ENCODE data around the gene FAM107B.
A peak's percentile ranks its signal among the peaks of the same experiment; 100 is the strongest.
"Not testable (repeated sequence)": the region's sequence is repeated elsewhere in the genome, so short reads cannot be mapped to it uniquely, and the experiment has no call there.

The FAM107B gene

DNA sequence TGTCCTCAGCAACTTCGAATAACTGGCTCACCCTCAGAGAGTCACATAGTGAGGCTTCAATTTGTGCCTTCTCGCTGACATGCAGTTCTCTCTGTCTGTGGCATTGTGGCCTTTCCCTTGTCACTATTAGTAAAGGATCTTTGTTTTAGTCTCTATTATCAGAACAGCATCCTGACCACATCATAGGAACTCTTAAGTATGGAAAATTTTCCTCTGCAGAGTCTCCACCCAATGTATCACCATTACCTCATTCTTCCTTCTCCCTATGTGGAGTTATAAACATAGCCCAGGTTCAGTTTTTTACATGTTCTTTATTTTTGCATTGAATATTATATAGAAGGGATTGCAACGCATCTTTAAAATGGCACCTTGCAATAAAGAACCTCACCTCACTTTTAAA lies 112.9 kb downstream of the FAM107B start:
- no peak for DNase-seq (ENCODE audit: low spot score)

DNA sequence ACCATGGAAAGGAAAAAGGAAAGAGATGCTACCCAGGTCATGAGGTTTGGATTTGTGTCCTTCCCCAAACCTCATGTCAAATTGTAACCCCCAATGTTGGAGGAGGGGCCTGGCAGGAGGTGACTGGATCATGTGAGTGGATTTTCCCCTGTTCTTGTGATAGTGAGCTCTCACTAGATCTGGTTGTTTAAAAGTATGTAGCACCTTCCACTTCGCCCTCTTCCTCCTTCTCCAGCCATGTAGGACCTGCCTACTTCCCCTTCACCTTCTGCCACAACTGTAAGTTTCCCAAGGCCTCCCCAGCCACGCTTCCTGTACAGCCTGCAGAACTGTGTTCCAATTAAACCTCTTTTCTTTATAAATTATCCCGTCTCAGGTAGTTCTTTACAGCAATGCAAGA lies 113.9 kb downstream of the FAM107B start:
- no peak for DNase-seq (ENCODE audit: low spot score)

DNA sequence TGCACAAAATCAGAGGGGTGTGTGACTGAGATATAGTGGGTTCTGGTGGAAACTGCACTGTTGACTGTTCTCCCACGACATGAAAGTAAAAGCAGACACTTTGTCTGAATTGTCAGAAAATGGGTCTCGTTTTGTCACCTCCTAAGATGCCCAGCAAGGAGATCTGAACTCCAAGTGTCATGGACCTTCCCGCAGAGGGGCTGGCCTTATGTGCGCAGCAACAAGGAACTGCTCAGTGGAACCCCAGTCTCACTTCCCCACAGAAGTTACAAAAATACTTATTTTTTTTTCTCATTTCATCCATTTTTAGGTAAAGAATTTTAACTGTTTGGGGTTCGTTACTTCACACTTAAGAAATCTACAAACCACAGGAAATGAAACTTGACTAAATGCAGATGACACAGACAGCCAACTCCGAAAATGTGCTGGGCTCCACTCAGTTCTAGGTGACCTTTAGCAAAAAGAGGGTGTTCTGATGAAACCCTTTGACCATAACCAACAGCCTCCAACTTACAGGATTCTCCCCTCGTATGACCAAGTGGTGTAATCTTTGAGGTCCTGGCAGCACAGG lies 115.0 kb downstream of the FAM107B start:
- no peak for DNase-seq (ENCODE audit: low spot score)

DNA sequence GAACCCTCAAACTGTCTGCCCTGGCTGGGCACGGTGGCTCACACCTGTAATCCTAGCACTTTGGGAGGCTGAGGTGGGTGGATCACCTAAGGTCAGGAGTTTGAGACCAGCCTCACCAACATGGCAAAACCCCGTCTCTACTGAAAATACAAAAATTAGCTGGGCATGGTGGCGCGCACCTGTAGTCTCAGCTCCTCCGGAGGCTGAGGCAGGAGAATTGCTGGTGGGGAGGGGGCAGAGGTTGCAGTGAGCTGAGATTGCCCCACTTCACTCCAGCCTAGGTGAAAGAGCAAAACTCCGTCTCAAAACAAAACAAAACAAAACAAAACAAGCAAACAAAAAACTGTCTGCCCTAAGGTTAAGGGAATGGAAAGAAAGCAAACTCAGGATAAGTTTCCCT lies 115.6 kb downstream of the FAM107B start:
- DNase-seq (ENCODE audit: low spot score), result not testable (repeated sequence)

DNA sequence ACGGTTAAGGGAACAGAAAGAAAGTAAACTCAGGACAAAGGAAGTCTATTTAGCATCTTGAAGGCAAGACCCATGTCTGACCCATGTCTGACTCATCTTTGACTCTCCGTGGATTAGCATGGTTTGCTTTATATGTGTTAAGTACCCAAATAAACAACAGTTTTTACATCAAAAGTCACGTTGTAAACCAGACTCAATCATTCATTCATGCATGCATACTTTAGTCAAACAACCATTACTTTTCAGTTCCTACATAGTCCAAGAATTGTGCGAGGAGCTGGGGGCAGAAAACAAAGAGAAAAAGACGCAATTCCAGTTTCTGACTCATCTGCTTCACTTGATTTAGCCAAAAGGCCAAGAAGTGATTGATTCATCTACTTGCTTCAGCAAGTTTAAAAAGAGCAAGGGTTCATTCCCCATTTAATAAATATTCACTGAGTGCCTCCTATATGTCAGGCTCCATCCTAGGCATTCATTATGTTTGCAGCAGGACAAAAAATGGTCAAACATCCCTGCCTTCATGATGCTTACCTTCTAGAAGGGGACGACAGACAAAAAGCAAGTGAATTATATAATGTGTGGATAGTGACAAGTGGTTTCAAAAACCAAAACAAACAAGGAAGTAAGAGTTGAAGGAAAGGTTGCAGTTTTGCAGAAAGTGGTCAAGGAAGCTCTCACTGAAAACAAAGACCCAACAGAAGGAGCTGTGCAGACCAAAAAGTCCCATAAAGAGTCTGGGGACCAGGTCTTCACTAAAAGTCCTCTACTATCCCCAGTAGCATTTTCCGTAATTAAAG lies 116.2 kb downstream of the FAM107B start:
- peak; percentile 55 for DNase-seq (ENCODE audit: low spot score)

DNA sequence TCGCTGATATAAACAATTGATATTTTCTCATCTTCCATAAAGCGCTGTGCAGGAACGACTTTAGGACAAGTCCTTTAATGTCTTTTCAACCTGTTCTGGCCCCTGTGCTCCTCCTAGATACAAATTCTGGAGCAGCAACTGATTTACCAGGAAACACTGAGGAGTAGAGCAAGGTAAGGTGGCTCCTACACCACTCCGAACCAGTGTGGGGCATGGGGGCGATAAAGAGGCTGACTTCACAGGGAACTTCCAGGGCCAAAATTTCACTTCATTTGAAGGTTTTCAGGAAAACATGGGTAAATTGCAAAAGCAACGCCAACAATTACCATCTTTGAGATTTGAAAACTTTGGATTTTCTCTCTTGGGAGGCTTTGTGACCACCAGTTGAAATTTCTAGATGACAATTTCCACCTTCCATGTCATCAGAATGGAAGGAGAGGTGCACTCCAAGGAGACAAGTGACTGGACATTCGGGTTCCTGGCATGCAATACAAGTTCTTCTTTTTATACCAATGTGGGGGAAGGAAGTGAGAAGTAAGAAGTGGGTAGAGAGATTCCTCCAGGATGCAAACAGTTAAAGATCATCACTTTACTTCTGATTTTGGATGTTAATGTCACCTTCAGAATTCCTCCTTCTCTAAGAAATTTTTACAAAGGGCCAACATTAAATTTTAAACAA lies 118.5 kb downstream of the FAM107B start:
- no peak for DNase-seq (ENCODE audit: low spot score)

DNA sequence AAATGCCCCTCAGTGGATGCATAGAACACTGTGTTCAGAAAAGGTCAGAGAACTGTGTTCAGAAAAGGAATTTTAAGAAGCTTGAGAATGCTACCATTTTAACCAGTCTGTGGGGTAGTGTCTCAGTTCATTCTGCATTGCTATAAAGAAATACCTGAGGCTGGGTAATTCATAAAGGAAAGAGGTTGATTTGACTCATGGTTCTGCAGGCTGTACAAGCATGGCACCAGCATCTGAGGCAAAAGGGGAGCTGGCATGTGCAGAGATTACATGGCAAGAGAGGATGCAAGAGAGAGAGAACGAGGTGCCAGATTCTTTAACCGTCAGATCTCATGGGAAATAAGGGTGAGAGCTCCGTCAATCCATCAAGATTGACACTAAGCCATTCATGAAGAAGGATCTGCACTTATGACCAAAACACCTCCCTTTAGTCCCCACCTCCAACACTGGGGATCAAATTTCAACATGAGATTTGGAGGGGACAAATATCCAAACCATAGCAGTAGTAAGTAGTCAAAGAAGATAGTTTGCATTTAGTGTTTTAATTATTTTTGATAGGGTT lies 119.8 kb downstream of the FAM107B start:
- no peak for DNase-seq (ENCODE audit: low spot score)

DNA sequence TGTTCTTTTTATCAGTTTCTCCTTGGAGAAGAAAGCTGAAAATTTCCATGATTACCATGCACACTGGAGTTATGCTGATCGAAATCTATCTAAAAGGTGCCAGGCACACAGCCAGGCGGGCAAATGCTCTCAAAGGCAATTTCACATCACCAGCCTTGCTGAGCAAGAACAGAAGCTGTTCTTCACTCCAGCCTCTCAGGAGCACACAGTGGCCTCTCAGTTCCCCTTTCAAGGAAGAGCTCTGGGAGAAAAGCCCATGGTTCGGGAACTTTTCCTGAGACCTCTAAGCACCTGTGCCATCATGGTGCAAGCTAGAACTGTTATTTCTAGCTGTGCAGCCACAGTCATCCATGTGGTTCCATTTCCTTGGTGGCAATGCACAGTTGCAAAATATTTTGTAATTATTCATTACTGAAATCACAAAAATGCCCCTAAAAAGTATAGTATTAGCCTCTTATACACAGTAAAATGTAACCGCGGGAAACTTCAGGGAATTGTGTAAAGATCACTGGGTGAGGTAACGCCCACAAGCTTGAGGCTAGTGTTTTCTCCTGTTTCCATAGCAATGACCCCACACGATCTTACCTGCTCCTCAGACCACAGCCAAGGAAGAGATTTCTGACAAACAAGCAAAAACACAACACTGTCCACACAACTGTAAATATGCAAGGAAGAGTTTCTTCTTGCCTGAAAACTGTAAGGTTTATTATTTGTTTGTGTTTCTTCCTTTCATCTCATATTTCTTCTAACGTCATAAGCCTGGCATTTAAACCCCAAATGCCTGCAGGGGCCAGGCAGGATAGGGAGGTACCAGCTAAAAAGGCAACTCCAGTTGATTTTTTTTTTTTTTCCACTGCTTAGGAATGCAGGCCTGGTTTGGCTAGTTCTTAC lies 121.2 kb downstream of the FAM107B start:
- DNase-seq (ENCODE audit: low spot score), result no peak

DNA sequence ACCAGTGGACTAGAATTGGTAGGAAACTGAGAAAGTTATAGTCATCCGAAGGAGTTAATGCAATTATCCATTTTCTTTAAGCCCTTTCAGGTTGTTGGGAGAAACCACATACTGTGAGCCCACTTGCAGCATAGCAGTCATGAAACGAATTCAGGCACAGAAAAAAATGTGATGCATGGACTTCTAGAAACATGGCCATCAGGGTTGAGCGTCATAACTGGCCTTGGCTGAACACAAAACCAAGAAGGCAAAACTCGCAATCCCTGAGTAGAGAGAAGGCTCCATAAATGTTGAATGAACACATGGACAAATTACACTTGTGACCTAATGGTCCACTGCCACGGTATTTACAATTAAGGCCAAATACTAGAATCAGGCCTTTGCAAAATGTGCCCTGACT lies 121.9 kb downstream of the FAM107B start:
- no peak for DNase-seq (ENCODE audit: low spot score)

DNA sequence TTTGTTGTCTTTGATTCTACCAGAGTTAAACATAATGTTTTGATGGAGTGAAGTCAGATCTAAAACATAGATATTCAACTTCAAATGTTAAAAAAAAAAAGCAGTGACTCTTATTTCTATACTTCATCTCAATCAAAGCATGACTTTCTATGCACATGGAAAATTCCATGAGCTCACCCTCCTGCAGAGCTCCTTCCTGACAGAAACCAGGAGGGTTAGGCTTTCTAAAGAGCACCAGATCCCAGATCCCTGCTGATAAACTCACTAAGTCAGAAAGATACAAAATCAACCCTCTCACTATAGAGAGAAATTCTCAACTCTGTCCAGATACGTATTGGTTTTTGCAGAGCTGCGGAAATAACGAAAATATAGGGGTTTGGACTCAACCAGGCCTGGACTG lies 122.6 kb downstream of the FAM107B start:
- DNase-seq (ENCODE audit: low spot score), result no peak

DNA sequence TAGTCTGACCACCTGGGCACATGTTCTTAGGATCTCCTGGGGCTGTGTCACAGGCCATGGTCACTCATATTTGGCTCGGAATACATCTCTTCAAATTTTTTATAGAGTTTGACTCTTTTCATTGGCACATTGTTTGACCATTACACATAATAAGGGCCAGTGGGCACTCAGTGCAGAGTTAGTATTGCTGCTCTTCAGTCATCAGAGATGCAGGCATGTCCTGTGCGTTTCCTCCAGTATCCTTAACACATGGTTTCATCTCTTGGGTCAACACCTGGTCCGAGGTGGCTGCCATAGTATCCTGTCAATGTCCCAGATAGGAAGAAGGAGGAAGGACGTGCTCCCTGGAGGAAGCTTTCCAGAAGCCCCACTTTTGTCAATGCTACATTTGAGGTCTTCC lies 125.0 kb downstream of the FAM107B start:
- no peak for DNase-seq (ENCODE audit: low spot score)

DNA sequence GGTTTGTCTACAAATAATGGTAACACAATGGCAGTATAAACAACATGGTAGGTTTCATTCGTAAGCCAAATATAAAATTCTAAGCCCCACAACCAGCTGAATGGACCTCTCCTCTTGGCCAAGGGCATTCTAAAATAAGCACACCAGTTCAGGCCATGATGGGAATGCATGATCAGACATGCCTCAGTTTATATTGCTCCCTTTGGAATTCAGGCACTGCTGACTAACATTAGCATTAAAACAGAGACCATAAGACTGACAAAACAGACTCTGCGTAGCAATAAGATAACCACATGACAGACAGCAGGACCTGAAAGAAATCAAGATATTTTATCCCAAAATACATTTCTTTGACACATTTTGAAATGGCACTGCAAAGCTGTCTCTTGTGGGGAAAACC lies 125.8 kb downstream of the FAM107B start:
- DNase-seq (ENCODE audit: low spot score), result no peak

DNA sequence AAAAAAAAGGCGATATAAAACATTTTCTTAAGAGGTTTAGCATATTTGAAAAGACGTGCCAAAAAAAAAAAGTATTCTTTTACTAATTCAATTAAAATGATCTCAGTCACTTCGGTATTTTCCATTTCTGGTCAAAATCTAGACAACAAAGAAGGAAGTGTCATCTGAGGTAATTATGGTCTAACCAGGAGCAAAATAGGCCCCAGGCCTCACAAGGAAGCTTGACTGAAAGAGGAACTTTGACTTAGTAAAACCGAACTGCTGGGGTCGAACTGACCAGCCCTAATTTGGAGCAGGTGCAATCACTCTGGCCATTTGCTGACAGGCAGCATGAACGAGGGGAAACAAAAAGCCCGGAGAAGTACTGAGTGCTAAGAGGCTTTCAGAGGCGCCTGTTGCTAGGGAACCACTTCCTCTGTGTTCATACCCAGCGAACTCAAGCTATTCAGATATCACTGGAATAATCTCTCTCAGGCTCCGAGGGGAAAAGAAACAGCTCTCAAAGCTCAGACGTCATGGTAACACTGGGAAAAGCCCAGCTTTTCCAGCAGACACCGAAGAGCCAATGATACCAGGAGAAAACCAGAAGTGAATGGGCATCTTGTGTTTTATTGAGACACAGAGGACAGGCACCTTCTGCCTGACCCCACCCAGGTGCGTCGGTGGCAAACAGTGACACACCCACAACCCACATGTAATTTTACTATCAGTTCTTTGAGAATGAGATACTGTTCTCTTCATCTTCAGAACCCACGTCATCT lies 126.5 kb downstream of the FAM107B start:
- no peak for DNase-seq (ENCODE audit: low spot score)

DNA sequence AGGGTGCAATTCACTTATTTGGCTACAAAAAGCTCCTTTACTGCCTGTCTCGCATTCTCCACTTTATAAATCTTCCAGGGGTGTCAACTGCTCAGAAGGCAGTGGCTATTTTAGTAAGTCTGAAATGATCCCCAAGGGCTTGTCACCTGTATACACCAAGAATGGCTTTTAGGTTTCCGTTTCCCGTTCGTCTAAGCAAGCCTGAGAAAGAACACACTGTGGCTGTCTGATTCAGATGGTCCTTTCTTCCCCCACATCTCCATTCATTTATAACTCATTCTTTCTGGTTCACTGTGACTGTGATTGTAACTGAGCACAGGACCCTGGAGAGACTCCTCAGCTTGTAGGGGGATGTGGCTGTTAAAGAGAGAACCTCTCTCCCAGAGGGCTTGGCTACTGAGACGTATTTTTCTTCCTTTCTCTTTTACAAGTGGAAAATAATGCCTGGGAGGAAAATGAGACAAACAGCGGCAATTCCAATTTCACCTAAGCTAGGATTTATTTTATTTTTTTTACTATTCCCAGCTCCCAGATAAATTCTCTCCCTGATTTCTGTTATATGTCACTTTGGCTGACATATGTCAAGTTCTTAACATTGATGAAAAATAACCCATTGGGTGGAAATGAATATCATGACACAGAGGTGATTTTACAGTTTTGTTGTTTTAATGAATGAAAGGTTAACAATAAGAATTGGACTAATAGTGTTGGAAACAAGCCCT lies 129.3 kb downstream of the FAM107B start:
- no peak for DNase-seq (ENCODE audit: low spot score)

DNA sequence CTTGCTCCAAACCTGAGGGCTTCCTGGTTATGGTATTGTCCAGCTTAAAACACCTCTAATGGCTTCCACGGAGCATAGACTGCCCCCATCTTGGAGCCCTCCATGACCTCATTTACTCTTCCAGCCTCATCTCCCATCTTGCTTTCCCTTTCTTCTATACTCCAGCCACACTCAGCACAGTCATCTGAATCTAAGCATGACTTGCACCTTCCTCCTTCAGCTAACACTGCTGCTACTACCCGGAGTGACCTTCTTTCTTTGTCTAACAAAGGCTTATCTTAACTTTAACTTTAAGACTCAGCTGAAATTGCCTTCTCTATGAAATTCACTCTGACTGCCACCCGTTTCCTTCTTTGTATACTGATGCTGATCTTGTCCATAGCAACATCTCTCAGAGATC lies 135.1 kb downstream of the FAM107B start:
- no peak for DNase-seq (ENCODE audit: low spot score)

DNA sequence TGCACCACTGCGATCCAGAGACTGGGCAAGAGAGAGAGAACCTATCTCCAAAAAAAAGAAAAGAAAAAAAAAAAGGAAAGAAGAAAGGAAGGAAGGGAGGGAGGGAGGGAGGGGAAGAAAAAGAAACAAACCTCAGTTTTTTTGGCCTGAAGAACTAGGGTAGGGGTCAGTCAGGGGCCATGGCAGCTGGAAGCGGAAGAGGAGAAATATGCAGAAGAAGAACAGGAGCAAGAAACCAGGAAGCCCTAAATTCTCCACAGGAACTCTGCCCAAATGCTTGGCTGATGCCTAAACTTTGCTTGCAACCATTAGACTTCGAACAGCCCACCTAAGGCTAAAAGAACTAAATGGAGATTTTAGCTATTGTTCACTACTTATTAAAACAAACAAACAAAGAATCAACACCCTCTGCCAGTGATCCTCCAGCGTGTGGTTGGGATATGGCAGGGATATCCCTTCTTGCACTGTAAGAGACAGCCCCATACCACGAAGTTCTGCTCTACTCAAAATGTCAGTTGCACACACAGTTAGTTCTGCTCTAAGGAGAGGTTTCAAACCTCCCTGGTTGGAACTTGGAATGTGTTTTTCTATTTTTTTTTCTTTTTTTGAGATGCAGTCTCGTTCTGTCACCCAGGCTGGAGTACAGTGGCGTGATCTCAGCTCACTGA lies 139.5 kb downstream of the FAM107B start:
- no peak for DNase-seq (ENCODE audit: low spot score)

DNA sequence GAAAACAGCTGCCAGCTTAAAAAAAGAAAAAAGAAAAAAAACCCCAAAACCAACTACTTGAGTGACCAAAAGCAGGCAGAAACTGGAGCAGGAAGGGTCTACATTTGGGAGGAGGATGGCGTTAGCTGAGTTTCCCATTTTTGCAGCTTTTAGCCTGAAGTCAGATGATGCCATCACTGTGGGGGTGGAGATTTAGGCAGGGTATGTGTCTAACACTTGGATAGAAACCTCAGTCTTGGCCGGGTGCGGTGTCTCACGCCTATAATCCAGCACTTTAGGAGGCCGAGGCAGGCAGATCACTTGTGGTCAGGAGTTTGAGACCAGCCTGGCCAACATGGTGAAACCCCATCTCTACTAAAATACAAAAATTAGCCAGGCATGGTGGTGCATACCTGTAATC lies 140.1 kb downstream of the FAM107B start:
- not testable (repeated sequence) for DNase-seq (ENCODE audit: low spot score)

DNA sequence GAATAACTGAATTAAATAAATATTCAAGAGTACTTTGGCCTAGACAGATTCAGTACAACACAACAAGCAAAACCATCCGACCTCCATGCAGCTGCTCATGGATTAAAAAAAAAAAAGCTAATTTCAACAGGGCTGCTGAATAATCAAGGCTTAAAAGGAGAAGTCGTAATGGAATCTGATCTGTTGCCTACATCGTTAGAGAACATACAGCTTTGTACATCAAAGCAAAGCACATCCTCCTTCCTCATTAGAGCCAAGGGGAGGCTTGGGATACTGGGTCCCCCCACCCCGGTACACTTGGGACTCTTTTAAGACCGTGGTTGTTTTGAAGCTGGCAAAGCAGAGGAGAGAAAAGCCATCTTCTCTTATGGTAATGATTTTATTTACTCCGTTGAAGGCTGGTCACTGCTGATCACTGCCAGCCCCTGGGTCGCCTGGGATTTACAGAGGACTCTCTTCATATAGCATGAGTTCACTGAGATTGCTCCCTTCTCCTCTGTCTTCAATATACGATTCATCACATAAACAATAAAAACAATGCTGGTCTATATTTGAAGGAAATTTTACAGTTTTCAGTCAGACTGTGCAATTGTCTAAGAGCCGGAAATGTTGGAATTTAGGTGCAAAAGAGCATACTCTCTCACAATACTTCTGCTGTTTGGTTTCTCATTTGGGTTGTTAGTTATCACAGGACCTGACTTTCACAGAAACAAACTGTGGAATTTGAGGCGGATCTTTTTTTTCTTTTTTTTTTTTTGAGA lies 148.8 kb downstream of the FAM107B start:
- DNase-seq (ENCODE audit: low spot score), result no peak

DNA sequence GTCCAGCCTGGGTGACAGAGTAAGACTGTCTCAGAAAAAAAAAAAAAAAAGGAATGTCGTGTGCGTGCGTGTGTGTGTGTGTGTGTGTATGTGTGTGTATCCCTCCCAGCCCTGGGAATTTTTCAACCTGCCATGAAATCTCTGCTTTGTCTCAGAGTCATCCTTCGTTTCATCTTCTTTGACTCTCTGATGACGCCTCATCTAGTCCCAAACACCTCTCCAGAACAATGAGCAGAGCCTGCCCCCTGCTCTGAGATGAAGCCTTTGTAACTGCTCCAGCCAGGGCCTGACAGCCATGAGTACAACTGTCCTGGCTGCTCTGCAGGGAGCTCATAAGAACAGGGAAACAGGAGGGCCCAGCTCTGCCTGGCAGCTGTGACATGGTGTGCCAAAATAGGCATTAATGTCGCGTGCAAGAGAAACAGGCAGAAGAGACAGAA lies 149.5 kb downstream of the FAM107B start:
- DNase-seq (ENCODE audit: low spot score), result no peak
